Ishikawa (cell line): ENCODE results near the gene RAD51B.

ENCODE experiments used
- CEBPB ChIP-seq: IDR thresholded peaks from 2 replicates; pipeline ENCODE4 v1.6.1; 2012
- CREB1 ChIP-seq: IDR thresholded peaks from 2 replicates; pipeline ENCODE4 v1.6.1; 2012; ENCODE audit warnings: low read depth
- EGR1 ChIP-seq: IDR thresholded peaks from 2 replicates; pipeline ENCODE4 v1.6.1; 2012
- EP300 ChIP-seq: IDR thresholded peaks from 2 replicates; pipeline ENCODE4 v1.6.1; 2012; ENCODE audit warnings: borderline replicate concordance
- FOXM1 ChIP-seq: IDR thresholded peaks from 2 replicates; pipeline ENCODE4 v1.6.1; 2012; ENCODE audit warnings: low read depth, borderline replicate concordance
- NFIC ChIP-seq: IDR thresholded peaks from 2 replicates; pipeline ENCODE4 v1.6.1; 2012
- RAD21 ChIP-seq: IDR thresholded peaks from 2 replicates; pipeline ENCODE4 v1.6.1; 2012; ENCODE audit warnings: low read depth
- TAF1 ChIP-seq: IDR thresholded peaks from 2 replicates; pipeline ENCODE4 v1.6.1; 2012; ENCODE audit warnings: low read depth, mild to moderate bottlenecking
- TCF12 ChIP-seq: IDR thresholded peaks from 2 replicates; pipeline ENCODE4 v1.6.1; 2012; ENCODE audit warnings: low read depth
- TEAD4 ChIP-seq: IDR thresholded peaks from 2 replicates; pipeline ENCODE4 v1.6.1; 2012
- YY1 ChIP-seq: IDR thresholded peaks from 2 replicates; pipeline ENCODE4 v1.6.1; 2012; ENCODE audit warnings: low read depth
- ZBTB7A ChIP-seq: IDR thresholded peaks from 2 replicates; pipeline ENCODE4 v1.6.1; 2012; ENCODE audit warnings: low read depth
- TF ChIP-seq, protein P1 (sequence below): IDR thresholded peaks from 2 replicates; pipeline ENCODE4 v1.6.1; 2012
- TF ChIP-seq, protein P2 (sequence below): IDR thresholded peaks from 2 replicates; pipeline ENCODE4 v1.6.1; 2012
- TF ChIP-seq, protein P3 (sequence below): IDR thresholded peaks from 2 replicates; pipeline ENCODE4 v1.6.1; 2012; ENCODE audit warnings: low read depth, mild to moderate bottlenecking

The RAD51B gene

GRCh38 chr14:68680541-68681051 is 861.0 kb downstream of the RAD51B start:
- no peak for TF ChIP-seq YY1
- TF ChIP-seq, protein P1, sequence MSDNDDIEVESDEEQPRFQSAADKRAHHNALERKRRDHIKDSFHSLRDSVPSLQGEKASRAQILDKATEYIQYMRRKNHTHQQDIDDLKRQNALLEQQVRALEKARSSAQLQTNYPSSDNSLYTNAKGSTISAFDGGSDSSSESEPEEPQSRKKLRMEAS, result no peak
- TF ChIP-seq TEAD4, result no peak
- no peak for TF ChIP-seq RAD21
- TF ChIP-seq NFIC, result no peak
- TF ChIP-seq FOXM1, result no peak
- TF ChIP-seq CEBPB, result no peak
- TF ChIP-seq TCF12, result no peak
- no peak for TF ChIP-seq EGR1
- TF ChIP-seq, protein P2, sequence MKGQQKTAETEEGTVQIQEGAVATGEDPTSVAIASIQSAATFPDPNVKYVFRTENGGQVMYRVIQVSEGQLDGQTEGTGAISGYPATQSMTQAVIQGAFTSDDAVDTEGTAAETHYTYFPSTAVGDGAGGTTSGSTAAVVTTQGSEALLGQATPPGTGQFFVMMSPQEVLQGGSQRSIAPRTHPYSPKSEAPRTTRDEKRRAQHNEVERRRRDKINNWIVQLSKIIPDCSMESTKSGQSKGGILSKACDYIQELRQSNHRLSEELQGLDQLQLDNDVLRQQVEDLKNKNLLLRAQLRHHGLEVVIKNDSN, result no peak
- no peak for TF ChIP-seq CREB1
- TF ChIP-seq ZBTB7A, result no peak
- TF ChIP-seq, protein P3, sequence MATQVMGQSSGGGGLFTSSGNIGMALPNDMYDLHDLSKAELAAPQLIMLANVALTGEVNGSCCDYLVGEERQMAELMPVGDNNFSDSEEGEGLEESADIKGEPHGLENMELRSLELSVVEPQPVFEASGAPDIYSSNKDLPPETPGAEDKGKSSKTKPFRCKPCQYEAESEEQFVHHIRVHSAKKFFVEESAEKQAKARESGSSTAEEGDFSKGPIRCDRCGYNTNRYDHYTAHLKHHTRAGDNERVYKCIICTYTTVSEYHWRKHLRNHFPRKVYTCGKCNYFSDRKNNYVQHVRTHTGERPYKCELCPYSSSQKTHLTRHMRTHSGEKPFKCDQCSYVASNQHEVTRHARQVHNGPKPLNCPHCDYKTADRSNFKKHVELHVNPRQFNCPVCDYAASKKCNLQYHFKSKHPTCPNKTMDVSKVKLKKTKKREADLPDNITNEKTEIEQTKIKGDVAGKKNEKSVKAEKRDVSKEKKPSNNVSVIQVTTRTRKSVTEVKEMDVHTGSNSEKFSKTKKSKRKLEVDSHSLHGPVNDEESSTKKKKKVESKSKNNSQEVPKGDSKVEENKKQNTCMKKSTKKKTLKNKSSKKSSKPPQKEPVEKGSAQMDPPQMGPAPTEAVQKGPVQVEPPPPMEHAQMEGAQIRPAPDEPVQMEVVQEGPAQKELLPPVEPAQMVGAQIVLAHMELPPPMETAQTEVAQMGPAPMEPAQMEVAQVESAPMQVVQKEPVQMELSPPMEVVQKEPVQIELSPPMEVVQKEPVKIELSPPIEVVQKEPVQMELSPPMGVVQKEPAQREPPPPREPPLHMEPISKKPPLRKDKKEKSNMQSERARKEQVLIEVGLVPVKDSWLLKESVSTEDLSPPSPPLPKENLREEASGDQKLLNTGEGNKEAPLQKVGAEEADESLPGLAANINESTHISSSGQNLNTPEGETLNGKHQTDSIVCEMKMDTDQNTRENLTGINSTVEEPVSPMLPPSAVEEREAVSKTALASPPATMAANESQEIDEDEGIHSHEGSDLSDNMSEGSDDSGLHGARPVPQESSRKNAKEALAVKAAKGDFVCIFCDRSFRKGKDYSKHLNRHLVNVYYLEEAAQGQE, result no peak
- TF ChIP-seq TAF1, result no peak
- no peak for TF ChIP-seq EP300

DNA sequence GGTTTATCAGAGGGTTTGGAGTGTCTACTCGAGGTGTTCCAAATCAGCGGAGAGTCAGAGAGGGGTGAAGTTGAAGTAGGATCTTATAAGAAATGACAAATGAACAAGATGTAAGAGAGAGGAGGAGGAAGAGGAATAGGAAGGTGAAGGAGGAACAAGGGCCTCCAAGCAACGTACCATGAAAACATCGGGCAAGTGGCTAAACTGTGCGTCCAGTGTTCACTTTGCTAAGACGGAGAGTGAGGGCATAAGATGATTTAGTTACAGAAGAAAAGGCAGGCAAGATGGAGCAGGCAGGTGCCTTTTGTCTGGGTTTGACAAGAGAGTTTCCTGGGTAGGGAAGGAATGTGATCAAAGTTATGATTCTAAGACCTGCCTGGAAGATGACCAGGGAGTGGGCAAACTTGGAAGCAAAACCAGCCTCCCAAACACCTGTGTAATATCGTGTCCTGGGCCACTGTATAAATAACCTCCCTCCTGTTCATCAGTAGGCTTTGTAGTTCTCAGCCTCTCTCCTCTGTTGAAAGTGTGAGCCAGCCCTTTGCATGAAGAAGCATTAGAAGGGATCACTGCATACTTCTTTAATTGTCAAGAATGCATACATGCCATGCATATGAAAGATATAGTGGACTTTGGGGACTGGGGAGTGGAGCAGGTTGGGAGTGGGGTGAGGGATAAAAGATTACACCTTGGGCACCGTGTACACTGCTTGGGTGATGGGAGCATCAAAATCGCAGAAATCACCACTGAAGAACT is 861.9 kb downstream of the RAD51B start:
- no peak for TF ChIP-seq TAF1
- TF ChIP-seq TCF12, result no peak
- TF ChIP-seq YY1, result no peak
- TF ChIP-seq EP300, result no peak
- TF ChIP-seq, protein P1, result no peak
- TF ChIP-seq FOXM1, result no peak
- TF ChIP-seq, protein P3, result no peak

DNA sequence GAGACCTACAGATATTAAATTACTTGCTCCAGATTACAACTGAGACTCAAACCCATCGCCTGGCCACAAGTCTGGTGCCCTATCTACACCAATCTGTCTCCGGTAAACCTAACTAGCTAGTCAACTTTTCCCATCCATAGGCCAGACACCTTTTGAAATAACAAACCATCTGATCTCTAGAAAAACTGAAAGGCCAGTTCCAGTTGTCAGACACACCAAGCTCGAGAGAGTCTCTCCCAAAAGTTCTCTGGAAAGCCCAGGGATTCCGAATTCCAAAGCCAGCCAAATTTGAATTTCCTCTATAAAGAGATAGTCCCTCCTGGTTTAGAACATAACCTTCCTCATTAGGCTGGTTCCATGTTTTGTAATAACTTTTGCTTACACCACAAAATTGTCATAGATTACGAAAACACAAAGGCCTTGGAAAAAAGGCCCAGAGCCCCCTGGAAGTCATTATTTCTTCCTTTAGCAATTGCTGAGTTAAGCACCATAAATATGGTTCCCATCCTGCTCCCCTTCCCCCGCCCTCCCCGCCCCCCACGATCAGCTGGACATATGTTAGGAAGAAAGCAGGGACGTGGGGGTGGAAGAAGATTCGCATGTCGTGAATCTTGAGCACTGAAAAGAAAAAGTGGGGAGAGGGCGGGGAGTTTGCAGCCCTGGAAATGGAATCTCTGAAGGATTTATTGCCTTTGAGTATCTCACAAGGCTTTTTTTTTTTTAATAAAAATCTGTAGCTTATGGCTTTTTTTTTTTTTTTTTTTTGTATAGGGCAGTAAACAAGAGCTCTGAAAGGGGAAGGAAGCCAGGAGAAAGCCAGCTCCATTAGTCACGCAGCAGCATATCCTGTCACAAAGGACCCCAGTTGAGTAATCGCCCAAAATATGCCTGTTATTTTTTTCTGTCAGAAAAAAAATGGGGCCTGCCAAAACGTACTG is 862.9 kb downstream of the RAD51B start:
- TF ChIP-seq, protein P2, result no peak
- TF ChIP-seq NFIC (no peak), TAF1 (no peak), CEBPB (peak; percentile 63; the same call in 1 of the 2 replicates), FOXM1 (peak; percentile 55; the same call in 1 of the 2 replicates), RAD21 (no peak), TEAD4 (peak; percentile 66), YY1 (no peak), EP300 (peak; percentile 64), EGR1 (no peak), ZBTB7A (0 out of 2 replicates have a peak, but pooled peaks have one; percentile 35), CREB1 (no peak), TCF12 (peak; percentile 33; the same call in 1 of the 2 replicates)
- TF ChIP-seq, protein P3, result no peak
- TF ChIP-seq, protein P1, result no peak
